Limb (tissue), 2 donors: Measurements from ENCODE around the gene NFIA.
A peak's percentile ranks its signal among the peaks of the same experiment; 100 is the strongest.

Experiments
- DNase-seq, 2 donors: peaks; one replicate each; pipeline ENCODE4 v3.0.0-alpha.2; 2016; ENCODE audit errors: extremely low spot score in 2 of 2

Gene NFIA

GRCh38 chr1:61213245-61214011 is 131.1 kb downstream of the NFIA start:
- DNase-seq = no peak

DNA sequence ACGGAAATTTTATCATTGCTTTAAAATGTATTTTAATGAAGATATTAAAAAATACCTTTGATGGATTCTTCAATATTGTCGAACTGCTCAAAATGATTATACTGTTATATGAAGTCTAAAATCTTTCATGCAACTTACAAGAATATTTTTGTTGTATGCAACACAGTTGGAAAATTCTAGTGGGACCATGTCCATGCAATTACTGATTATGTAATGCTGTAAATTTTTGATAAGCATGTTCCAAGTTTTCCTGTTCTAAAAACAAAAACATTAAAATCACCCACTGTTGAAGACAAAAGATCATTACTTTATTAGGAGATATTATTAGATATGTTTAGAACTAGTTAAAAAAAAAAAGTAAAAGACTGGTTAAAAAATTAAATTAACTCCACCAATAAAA is 132.8 kb downstream of the NFIA start:
- DNase-seq = no peak

DNA sequence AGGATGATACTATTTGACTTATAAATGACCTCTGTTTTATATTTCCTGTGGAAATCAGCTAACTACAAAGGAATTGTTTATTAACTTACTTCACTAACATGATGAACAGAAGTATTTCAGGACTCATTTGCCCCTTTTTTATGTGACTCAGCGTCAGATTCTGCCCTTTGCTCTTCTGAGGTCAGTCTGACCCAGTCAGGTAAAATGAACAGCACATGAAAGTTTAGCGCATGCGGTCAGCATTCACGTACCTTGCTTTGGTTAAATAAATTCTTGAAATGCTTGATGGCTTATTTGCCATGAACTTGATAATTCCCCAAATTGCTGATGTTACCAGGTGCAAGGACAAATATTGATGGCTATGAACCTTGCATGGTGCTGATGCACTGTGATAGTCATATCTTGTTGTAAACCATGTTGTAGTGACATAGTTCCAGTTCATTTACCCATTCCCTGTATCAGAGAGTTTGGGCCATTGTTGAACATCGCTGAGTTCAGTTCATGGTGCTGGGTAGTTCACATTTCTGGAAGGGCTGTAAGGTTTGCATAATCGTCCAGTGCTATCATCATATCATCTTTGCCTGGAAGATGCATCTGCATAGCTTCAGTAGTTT is 133.4 kb downstream of the NFIA start:
- no peak for DNase-seq

GRCh38 chr1:61220536-61220935 is 138.2 kb downstream of the NFIA start:
- DNase-seq = no peak

DNA sequence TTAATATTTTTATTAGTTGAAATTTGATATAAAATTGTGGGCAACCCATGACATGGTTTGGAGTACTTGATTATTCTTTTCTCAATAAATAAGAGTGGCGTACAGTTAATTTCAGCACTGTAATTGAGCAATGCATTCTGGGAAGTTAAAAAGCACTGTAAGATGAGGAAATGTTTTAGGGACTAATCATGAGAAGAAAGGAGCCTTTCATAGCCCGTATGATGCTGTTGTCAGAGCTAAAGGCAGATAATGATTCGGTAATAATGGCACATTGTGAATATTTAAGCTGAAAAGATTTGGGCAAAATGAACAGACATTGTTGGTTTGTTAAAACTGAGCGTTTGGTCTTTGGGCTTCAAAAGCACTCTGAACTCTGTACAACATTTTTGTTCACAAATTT is 139.3 kb downstream of the NFIA start:
- DNase-seq = no peak

GRCh38 chr1:61222240-61222639 is 139.9 kb downstream of the NFIA start:
- no peak for DNase-seq

DNA sequence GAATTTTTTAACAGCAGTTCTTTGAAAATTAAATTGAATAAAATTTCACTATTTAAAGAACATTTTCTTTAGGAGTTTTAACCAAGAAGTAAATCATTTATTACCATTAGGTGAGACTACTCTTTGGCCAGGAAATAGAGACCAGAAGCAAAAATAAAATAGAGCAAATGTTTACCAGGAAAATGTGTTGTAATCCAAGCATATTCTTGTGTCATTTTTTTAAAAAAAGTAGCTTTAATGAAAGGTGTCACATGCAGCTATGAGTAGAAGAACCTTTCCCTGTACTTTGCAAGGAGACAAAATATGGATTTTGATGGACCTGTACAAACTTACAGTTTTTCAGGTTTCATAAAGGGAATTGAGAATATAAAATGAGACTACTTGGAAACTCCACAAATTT is 140.8 kb downstream of the NFIA start:
- no peak for DNase-seq

DNA sequence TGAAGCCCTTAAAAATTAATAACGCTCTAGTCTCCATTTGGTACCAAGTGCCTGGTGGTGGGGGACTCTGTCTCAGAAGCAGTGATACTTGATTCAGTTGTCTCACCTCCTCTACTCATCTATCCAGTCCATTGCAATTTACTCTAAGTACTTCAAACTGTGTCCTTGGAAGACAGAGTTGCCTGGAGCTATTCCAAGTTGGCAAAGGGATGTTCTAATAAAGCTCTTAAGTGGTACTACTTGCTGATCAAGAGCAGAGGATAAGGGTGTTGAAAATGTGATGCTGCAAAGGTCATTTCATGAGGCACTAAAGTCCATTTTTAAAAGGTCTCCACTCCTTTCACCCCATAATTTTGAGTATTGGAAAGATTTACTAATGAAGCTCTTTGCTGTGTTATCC is 142.2 kb downstream of the NFIA start:
- no peak for DNase-seq

- no peak for DNase-seq
These were observed 143.1 kb downstream of the NFIA start for GRCh38 chr1:61225478-61225877.

DNA sequence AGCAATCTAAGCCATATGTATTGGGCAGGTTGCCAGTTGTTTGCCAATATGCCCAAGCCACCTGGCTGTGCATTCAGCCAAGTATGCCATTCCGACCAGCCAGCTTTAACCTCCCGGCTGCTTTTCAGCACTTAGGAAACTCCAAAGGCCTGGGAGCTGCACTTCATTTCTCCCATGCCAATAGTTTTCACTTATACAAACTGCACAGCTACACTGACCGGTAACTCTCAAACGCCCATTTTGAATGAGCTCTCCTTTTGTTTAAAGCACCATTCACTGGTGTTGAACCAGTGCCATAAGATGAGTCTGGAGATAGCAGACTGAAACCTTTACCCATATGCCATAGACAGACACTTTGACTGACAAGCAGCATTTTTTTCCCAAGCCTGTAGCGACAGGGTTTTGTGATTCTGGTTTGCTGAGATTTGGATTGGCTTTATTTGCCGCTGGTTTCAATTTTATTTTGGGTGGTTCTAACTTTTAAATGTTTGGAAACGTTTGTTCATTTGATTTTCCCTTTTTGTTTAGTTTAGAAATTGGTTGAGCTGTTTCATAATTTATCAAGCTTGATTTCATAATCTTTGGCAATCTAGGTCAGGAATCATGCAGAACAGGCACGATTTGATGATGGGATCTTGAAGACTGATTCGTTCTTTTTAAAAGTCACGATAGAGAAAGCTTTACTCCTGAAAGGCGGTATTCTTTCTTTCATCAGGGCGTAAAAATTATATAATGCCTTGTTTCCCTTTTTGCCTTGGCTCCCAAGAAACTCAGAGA is 144.6 kb downstream of the NFIA start:
- peak in 1 of 2 donors; percentile 35 for DNase-seq

- no peak for DNase-seq
These were observed 145.6 kb downstream of the NFIA start for GRCh38 chr1:61227857-61228550.

DNA sequence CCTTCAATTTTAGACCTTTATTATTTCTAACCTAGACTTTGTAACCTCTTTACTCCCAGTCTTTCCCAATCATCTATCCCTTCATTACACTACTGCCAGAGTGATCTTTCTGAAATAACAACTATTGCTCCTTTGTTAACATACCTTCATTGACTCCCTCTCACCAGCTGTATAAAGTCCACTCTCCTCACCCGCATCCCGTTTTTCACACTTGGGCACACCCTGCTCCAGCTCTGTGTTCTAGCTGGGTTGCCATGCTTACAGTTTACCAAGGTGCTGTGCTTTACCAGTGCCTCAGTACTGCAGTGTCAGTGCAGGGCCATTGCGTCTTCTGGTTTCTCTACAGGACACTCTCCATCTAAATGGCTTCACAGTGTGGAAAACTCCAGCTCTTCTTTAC is 148.2 kb downstream of the NFIA start:
- no peak for DNase-seq

DNA sequence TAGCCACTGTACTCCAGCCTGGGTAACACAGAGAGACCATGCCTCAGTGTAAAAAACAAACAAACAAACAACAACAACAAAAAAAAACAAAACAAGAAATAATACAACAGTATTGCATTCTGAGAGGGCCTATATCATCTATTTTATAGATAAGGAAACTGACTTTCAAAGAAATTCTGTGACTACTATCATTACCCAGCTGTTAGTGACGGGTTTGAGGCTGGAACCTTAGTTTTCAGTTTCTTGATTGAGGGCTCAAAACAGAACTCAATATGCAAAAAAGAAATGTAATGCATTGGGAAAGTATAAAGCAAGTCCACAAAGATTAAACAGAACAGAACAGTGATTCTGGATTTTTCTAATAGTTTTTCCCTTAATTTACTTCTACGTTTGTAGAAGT is 149.4 kb downstream of the NFIA start:
- DNase-seq = no peak

DNA sequence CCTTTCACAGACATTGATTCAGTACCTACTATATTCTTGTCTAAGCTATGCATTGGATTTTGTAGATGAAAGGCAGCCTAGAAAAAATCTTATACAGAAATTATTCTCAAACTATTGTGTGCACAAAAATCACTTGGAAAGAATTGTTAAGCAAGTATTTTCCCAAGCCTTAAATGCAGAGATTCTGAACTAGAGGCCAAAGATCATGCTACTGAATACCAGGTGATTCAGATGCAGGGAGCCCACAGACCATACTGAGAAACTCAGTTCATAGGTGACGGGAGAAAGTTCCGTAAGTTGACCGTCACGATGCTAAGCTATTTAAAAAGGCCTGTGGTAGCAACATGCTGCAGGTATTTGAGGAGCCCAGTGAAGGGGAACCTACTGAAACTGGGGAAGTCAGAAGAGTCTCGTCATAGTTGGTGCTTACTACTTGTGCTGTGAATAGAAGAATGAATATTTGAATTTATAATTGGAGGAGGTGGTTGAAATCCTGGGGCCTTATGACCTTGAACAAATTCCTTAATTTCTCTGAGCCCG is 150.8 kb downstream of the NFIA start:
- DNase-seq = no peak

DNA sequence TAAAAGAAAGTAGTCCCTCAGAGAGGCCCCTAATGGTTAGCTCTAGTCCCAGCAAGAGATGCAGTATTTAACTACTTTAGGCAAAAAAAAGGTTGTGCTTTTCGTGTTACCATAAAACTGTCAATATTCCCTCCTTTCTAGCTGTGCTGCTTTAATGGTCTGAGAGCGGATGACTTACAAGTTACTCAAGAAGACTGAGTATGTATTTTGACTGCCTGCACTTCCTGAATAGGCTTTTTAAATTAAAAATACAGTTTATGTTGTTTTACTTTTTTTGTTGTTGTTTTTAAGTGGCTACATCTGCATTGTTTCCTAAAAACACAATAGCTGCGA is 152.2 kb downstream of the NFIA start:
- no peak for DNase-seq

DNA sequence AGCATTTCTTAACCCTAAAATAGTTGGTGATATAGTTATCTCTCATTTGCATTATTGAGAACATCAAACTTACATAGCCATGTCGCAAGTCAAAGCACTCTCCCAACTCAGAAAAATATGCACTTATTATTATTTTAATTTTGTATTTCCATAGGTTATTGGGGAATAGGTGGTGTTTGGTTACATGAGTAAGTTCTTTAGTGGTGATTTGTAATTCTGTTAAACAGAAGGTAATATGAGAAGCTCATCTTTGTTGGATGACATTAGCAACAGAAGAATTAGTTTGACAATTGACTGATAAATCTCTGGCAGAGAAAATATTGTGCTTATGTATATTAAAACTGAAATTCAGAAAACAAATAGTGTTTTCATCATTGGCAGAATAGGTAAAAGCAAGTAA is 154.8 kb downstream of the NFIA start:
- no peak for DNase-seq

GRCh38 chr1:61237659-61238358 is 155.4 kb downstream of the NFIA start:
- DNase-seq = no peak

DNA sequence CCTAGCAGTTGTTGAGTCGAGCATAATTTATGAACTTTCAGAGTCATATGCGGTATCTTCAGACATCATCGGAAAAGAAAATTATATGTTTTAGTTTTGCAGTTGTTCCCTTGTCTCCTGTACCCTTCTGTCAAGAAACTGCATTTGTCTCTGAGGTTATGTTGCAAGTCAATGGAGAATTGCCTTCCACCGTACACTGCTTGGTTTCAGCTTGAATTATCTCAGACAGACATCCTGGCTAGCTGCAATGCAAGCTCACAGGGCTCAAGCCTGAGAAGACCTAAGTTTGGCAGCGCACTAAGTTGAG is 156.0 kb downstream of the NFIA start:
- DNase-seq = no peak

DNA sequence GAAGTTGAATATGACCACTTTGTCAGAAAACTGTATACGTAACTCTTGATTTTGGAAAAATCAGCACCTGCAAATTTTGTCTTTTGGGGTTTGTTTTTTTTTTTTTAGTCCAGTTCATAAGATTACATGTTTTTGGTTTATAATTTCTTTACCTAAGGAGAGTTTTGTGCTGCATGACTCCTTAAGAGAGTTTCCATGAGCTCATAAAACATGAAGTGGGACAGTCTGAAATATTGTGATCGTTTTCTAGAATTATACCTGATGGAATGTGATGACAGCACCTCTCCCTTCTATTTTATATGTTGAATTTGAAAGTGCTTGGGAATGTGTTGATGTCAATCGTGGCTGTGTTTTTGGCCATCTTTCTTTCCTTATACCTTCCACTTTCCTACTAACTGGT is 158.5 kb downstream of the NFIA start:
- no peak for DNase-seq

- DNase-seq = peak in 1 of 2 donors; percentile 44
These were observed 159.1 kb downstream of the NFIA start for GRCh38 chr1:61241411-61241838.

GRCh38 chr1:61241973-61242381 is 159.6 kb downstream of the NFIA start:
- no peak for DNase-seq
